Endothelial cell of umbilical vein (primary cell): ENCODE data around the gene EHMT1. TPM values are rescaled to one million over a fixed set of nuclear protein-coding genes. Genes with fewer than 3 reads are reported as not detected.

ENCODE experiments used
- BruUV-seq: library from RNA; stranded (reverse); fragments of 400-500 nt; replicated peaks from 2 replicates; lab custom pipeline; 2021; lab: Mats Ljungman, UMichigan
- CTCF ChIA-PET: fragments of 300-600, 350-600 bp; sonication (Branson Sonifier 250); formaldehyde crosslinking; loops from one replicate; lab custom pipeline; 2021; ENCODE audit warnings: antibody characterized with exemption, inconsistent platforms; lab: Charles Lee
- POLR2A ChIA-PET: fragments of 300-600, 350-600 bp; sonication (Branson Sonifier 250); formaldehyde crosslinking; loops from one replicate; lab custom pipeline; 2021; ENCODE audit warnings: antibody characterized with exemption, inconsistent platforms; lab: Charles Lee
- DNase-seq: peaks from one replicate; pipeline ENCODE4 v3.0.0-alpha.2; 2011; ENCODE audit warnings: low read depth, low spot score
- FAIRE-seq: peaks from 2 replicates; lab custom pipeline; 2011; peaks lifted over from hg19 to GRCh38; lab: Jason Lieb, UNC
- H2AFZ ChIP-seq: 2 replicates; pipeline ENCODE4 v1.6.0; 2012; ENCODE audit warnings: low read depth, low read length, control low read depth, inconsistent platforms
- H3K27ac ChIP-seq: 2 replicates; pipeline ENCODE4 v1.5.1; 2011; ENCODE audit warnings: low read depth, mild to moderate bottlenecking, control low read depth, low read length, moderate library complexity; ENCODE audit not compliant: insufficient read depth
- H3K27me3 ChIP-seq, 2 experiments: 2 replicates each; pipeline versions ENCODE4 v1.6.0 to v1.6.1; 2011; ENCODE audit warnings: low read length in 2 of 2, mixed read lengths in 1 of 2; ENCODE audit not compliant: control insufficient read depth in 2 of 2, insufficient read depth in 2 of 2
- H3K36me3 ChIP-seq, 2 experiments: 2 replicates in 1 of 2; 3 replicates in 1 of 2; pipeline ENCODE4 v1.5.1; 2011; ENCODE audit warnings: low read length in 2 of 2, mild to moderate bottlenecking in 1 of 2, moderate library complexity in 1 of 2; ENCODE audit not compliant: control insufficient read depth in 2 of 2, insufficient read depth in 2 of 2; ENCODE audit errors: extremely low read depth in 1 of 2
- H3K4me1 ChIP-seq: 3 replicates; pipeline ENCODE4 v1.5.1; 2011; ENCODE audit warnings: mild to moderate bottlenecking, low read length; ENCODE audit not compliant: control insufficient read depth, insufficient read depth; ENCODE audit errors: extremely low read depth
- H3K4me2 ChIP-seq: 2 replicates; pipeline ENCODE4 v1.6.1; 2011; ENCODE audit warnings: low read length, control low read depth, mixed read lengths; ENCODE audit not compliant: insufficient read depth
- H3K4me3 ChIP-seq, 3 experiments: fragments of 200-600 bp in 1 of 3; sonication (generic), shearing (Covaris generic) in 1 of 3; replicated peaks in 1 of 3; 2 replicates each; pipeline ENCODE4 v1.5.1; 2011 to 2016; ENCODE audit warnings: control low read depth in 3 of 3, low read length in 3 of 3, mild to moderate bottlenecking in 2 of 3, inconsistent platforms in 1 of 3, low read depth in 1 of 3, moderate library complexity in 1 of 3; ENCODE audit not compliant: insufficient read depth in 1 of 3
- H3K79me2 ChIP-seq: 2 replicates; pipeline ENCODE4 v1.6.0; 2012; ENCODE audit warnings: low read length, inconsistent platforms; ENCODE audit not compliant: control insufficient read depth, insufficient read depth
- H3K9ac ChIP-seq: replicated peaks from 2 replicates; pipeline ENCODE3; 2011; ENCODE audit warnings: low read length, control low read depth; ENCODE audit not compliant: insufficient read depth; ENCODE audit errors: extremely low read depth
- H3K9me1 ChIP-seq: replicated peaks from 3 replicates; pipeline ENCODE4 v1.6.0; 2011; ENCODE audit warnings: mild to moderate bottlenecking, low read length; ENCODE audit not compliant: control insufficient read depth, insufficient read depth; ENCODE audit errors: extremely low read depth
- H3K9me3 ChIP-seq: replicated peaks from 2 replicates; pipeline ENCODE4 v1.5.1; 2012; ENCODE audit warnings: low read length, inconsistent platforms; ENCODE audit not compliant: control insufficient read depth, insufficient read depth
- H4K20me1 ChIP-seq: replicated peaks from 2 replicates; pipeline ENCODE3; 2011; ENCODE audit warnings: mild to moderate bottlenecking, low read length; ENCODE audit not compliant: control insufficient read depth, insufficient read depth; ENCODE audit errors: extremely low read depth
- CTCF ChIP-seq, 2 donors: IDR thresholded peaks; 1 replicate in 1 of 2; 2 replicates in 1 of 2; pipeline ENCODE4 v1.5.1; 2011; ENCODE audit warnings: low read length in 2 of 2, mild to moderate bottlenecking in 2 of 2, moderate library complexity in 2 of 2, control low read depth in 1 of 2, inconsistent platforms in 1 of 2, low read depth in 1 of 2; ENCODE audit not compliant: insufficient read depth in 1 of 2; ENCODE audit errors: extremely low read depth in 1 of 2
- EZH2 ChIP-seq: IDR thresholded peaks from 2 replicates; pipeline ENCODE4 v1.6.1; 2012; ENCODE audit warnings: borderline replicate concordance, low read depth, mild to moderate bottlenecking, moderate library complexity, low read length, inconsistent platforms; ENCODE audit not compliant: severe bottlenecking
- FOS ChIP-seq: IDR thresholded peaks from 2 replicates; pipeline ENCODE4 v1.6.1; 2011; ENCODE audit warnings: mild to moderate bottlenecking, low read length, moderate library complexity, borderline replicate concordance; ENCODE audit not compliant: insufficient read depth
- GATA2 ChIP-seq: IDR thresholded peaks from 2 replicates; pipeline ENCODE4 v1.7.0; 2011; ENCODE audit warnings: low read depth, mild to moderate bottlenecking, moderate library complexity, mixed read lengths, low read length; ENCODE audit not compliant: insufficient read length, insufficient read depth
- JUN ChIP-seq: IDR thresholded peaks from 2 replicates; pipeline ENCODE4 v1.6.1; 2011; ENCODE audit warnings: borderline replicate concordance, low read depth; ENCODE audit not compliant: insufficient read length, insufficient read depth
- MAX ChIP-seq: IDR thresholded peaks from 2 replicates; pipeline ENCODE4 v1.6.1; 2011; ENCODE audit not compliant: insufficient read depth, insufficient read length
- MYC ChIP-seq: IDR thresholded peaks from one replicate; pipeline ENCODE4 v1.6.1; 2011; ENCODE audit warnings: mild to moderate bottlenecking, low read depth, low read length
- POLR2A ChIP-seq: IDR thresholded peaks from 2 replicates; pipeline ENCODE4 v1.6.1; 2012; ENCODE audit warnings: low read depth, mild to moderate bottlenecking, control low read depth, low read length
- POLR2AphosphoS5 ChIP-seq: IDR thresholded peaks from 2 replicates; pipeline ENCODE4 v1.6.1; 2012; ENCODE audit warnings: low read depth, mild to moderate bottlenecking, control low read depth, low read length, moderate library complexity; ENCODE audit not compliant: insufficient read depth
- dilution Hi-C: fragments of 300-500 bp; cut with MboI; formaldehyde crosslinking; loops from one replicate; pipeline ENCODE4 v1.15.0; 2019; ENCODE audit warnings: low sequenced_read_pairs; ENCODE audit not compliant: extremely low pct_ligation_motif_present
- intact Hi-C: fragments of 100-400 bp; cut with micrococcal nuclease; formaldehyde crosslinking; loops from one replicate; pipeline ENCODE4 v1.10.0; 2022
- polyA plus RNA-seq, 4 experiments: library from polyadenylated mRNA; depleted of rRNA in 3 of 4; stranded (reverse) in 3 of 4; unstranded in 1 of 4; fragments of >200 nt; gene quantifications; 2 replicates each; pipeline versions ENCODE4 v1.2.1 to v1.2.3, GENCODE V29; 2011 to 2012; ENCODE audit warnings: missing spikeins in 1 of 4
- total RNA-seq: library from RNA; stranded (reverse); gene quantifications from 2 replicates; pipeline ENCODE4 v1.2.3, GENCODE V29; 2021

Gene EHMT1
- total and polyA plus RNA-seq, 2 donors (not counting 3 experiments of a cell fraction or from before 2014, with no cell fraction given), result 48.2 to 104 TPM

GRCh38 chr9:137612741-137613142, 6.1 kb upstream of the EHMT1 start:
- Histone ChIP-seq H3K27me3 (no peaks in the 10 kb centered on the region), H3K36me3 (peaks cover 0 to 13% of the 10 kb centered on the region in 2 experiments), H3K27ac (no peak overlapping the region), H3K79me2 (peaks cover 8% of the 10 kb centered on the region), H3K4me2 (no peak overlapping the region), H3K9ac (no peak overlapping the region), H4K20me1 (no peaks in the 10 kb centered on the region), H3K9me3 (no peaks in the 10 kb centered on the region), H3K9me1 (no peaks in the 10 kb centered on the region), H2AFZ (no peak overlapping the region), H3K4me1 (peaks cover 11% of the 10 kb centered on the region), H3K4me3 (no peak overlapping the region)
- BruUV-seq, result no TSS peak
- dilution Hi-C loops, result no loop called here
- TF ChIP-seq MYC, result no peak
- TF ChIP-seq GATA2, result no peak
- no peak for TF ChIP-seq CTCF (IDR thresholded peaks at IDR 0.05; ENCODE audit: extremely low read depth in 1 of 2, insufficient read depth in 1 of 2, low read depth in 1 of 2, low read length in 2 of 2)
- no peak for TF ChIP-seq POLR2A
- no peak for TF ChIP-seq JUN
- TF ChIP-seq EZH2, result no peak
- no peak for TF ChIP-seq FOS
- TF ChIP-seq POLR2AphosphoS5, result no peak
- no peak for TF ChIP-seq MAX
- ChIA-PET CTCF (no interaction called here), POLR2A (no interaction called here)
- intact Hi-C loops, result no loop called here
- FAIRE-seq (no peak), DNase-seq (no peak)
